Hepatocyte (in vitro differentiated cells): Measurements from ENCODE around the gene CTDSP2. TPM values are rescaled to one million over a fixed set of nuclear protein-coding genes. Genes with fewer than 3 reads are reported as not detected.
A peak's percentile ranks its signal among the peaks of the same experiment; 100 is the strongest.
"Not testable (repeated sequence)": the region's sequence is repeated elsewhere in the genome, so short reads cannot be mapped to it uniquely, and the experiment has no call there.

Experiments
- DNase-seq: peaks from one replicate; pipeline ENCODE4 v3.0.0-alpha.2; 2016; ENCODE audit warnings: low spot score
- H2AFZ ChIP-seq: fragments of 200-600 bp; sonication (generic); 2 replicates; pipeline ENCODE4 v1.6.0; 2016; ENCODE audit warnings: antibody characterized with exemption, mild to moderate bottlenecking
- H3K27ac ChIP-seq: fragments of 200-600 bp; sonication (generic); 2 replicates; pipeline ENCODE4 v1.5.1; 2016; ENCODE audit warnings: mild to moderate bottlenecking
- H3K27me3 ChIP-seq: fragments of 200-600 bp; sonication (generic); 2 replicates; pipeline ENCODE4 v1.6.1; 2016
- H3K36me3 ChIP-seq: fragments of 200-600 bp; sonication (generic); replicated peaks from 2 replicates; pipeline ENCODE4 v1.5.1; 2016; ENCODE audit warnings: low read depth; ENCODE audit not compliant: insufficient read depth
- H3K4me1 ChIP-seq: fragments of 200-600 bp; sonication (generic); 2 replicates; pipeline ENCODE4 v1.5.1; 2016; ENCODE audit warnings: mild to moderate bottlenecking, moderate library complexity; ENCODE audit not compliant: insufficient read depth
- H3K4me2 ChIP-seq: fragments of 200-600 bp; sonication (generic); 2 replicates; pipeline ENCODE4 v1.6.0; 2016
- H3K4me3 ChIP-seq: fragments of 200-600 bp; sonication (generic); 2 replicates; pipeline ENCODE4 v1.5.1; 2016; ENCODE audit warnings: mild to moderate bottlenecking
- H3K79me2 ChIP-seq: fragments of 200-600 bp; sonication (generic); 2 replicates; pipeline ENCODE4 v1.6.0; 2017; ENCODE audit warnings: mild to moderate bottlenecking
- H3K9me2 ChIP-seq: fragments of 200-600 bp; sonication (generic); replicated peaks from 2 replicates; pipeline ENCODE4 v1.6.0; 2017; ENCODE audit warnings: mild to moderate bottlenecking; ENCODE audit not compliant: insufficient read depth
- H3K9me3 ChIP-seq: fragments of 200-600 bp; sonication (generic); 2 replicates; pipeline ENCODE4 v1.5.1; 2016; ENCODE audit warnings: low read depth, mild to moderate bottlenecking
- H4K20me1 ChIP-seq: fragments of 200-600 bp; sonication (generic); 2 replicates; pipeline ENCODE4 v1.6.0; 2016; ENCODE audit warnings: mild to moderate bottlenecking; ENCODE audit not compliant: insufficient read depth, poor library complexity, severe bottlenecking
- EZH2 ChIP-seq: fragments of 200-600 bp; sonication (generic); IDR thresholded peaks from 2 replicates; pipeline ENCODE4 v1.6.1; 2016; ENCODE audit warnings: antibody characterized with exemption, mild to moderate bottlenecking, borderline replicate concordance
- EZH2phosphoT487 ChIP-seq: fragments of 200-600 bp; sonication (generic); IDR thresholded peaks from one replicate; pipeline ENCODE4 v1.6.1; 2018; ENCODE audit warnings: antibody characterized with exemption, mild to moderate bottlenecking, low read depth, moderate library complexity; ENCODE audit not compliant: unreplicated experiment, severe bottlenecking
- WGBS: methylation state at CpG from one replicate; pipeline ENCODE4 v1.1.6; 2016; ENCODE audit warnings: low lambda C conversion rate; ENCODE audit errors: missing lambda C conversion rate; 5-methylcytosine and 5-hydroxymethylcytosine counted together
- polyA plus RNA-seq: library from polyadenylated mRNA; unstranded; fragments of >200 nt; fragmentation: Nextera tagmentation; extraction: Ambion mirVana; gene quantifications from 2 replicates; pipeline ENCODE4 v1.2.1, GENCODE V29; 2016
- total RNA-seq: library from RNA; depleted of rRNA; stranded (reverse); fragments of >200 nt; gene quantifications from 2 replicates; pipeline ENCODE4 v1.2.3, GENCODE V29; 2014
- TF ChIP-seq, protein P1 (sequence below): fragments of 200-600 bp; sonication (generic); IDR thresholded peaks from 2 replicates; pipeline ENCODE4 v1.5.1; 2016; ENCODE audit warnings: antibody characterized with exemption, mild to moderate bottlenecking; ENCODE audit not compliant: poor library complexity

CTDSP2 gene
- total and polyA plus RNA-seq, 2 experiments from 2014 or later: 75.9 to 96.8 TPM

DNA sequence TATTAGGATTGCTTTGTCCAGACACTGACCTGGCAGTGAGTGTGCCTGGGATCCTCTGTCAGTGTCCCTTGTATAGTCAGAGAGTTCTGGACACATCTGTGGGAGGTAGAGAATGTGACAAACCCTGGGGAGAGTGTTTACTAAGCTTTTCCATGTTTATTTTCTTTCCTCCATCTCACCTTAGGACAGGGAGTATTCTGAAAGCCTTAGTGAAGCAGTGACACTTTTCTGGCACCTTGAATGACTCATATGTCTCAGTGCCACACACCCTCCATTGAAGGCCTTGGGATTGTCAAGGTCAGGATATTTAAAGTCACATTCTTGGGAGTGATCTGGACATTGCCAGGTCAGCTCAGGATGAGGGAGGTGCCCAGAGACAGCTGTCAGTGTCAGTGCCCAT, 34.9 kb upstream of the CTDSP2 start:
- TF ChIP-seq, protein P1, sequence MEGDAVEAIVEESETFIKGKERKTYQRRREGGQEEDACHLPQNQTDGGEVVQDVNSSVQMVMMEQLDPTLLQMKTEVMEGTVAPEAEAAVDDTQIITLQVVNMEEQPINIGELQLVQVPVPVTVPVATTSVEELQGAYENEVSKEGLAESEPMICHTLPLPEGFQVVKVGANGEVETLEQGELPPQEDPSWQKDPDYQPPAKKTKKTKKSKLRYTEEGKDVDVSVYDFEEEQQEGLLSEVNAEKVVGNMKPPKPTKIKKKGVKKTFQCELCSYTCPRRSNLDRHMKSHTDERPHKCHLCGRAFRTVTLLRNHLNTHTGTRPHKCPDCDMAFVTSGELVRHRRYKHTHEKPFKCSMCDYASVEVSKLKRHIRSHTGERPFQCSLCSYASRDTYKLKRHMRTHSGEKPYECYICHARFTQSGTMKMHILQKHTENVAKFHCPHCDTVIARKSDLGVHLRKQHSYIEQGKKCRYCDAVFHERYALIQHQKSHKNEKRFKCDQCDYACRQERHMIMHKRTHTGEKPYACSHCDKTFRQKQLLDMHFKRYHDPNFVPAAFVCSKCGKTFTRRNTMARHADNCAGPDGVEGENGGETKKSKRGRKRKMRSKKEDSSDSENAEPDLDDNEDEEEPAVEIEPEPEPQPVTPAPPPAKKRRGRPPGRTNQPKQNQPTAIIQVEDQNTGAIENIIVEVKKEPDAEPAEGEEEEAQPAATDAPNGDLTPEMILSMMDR: no peak
- TF ChIP-seq EZH2: no peak
- no peak for TF ChIP-seq EZH2phosphoT487
- Histone ChIP-seq H3K36me3 (no peaks in the 10 kb centered on the region), H3K27ac (peak overlapping the region; percentile 33), H3K4me3 (no peak overlapping the region), H3K4me1 (no peaks in the 10 kb centered on the region), H3K79me2 (no peaks in the 10 kb centered on the region), H3K9me2 (no peaks in the 10 kb centered on the region), H3K9me3 (no peaks in the 10 kb centered on the region), H4K20me1 (no peaks in the 10 kb centered on the region), H2AFZ (no peak overlapping the region), H3K27me3 (no peaks in the 10 kb centered on the region), H3K4me2 (no peak overlapping the region)
- DNase-seq: no peak

DNA sequence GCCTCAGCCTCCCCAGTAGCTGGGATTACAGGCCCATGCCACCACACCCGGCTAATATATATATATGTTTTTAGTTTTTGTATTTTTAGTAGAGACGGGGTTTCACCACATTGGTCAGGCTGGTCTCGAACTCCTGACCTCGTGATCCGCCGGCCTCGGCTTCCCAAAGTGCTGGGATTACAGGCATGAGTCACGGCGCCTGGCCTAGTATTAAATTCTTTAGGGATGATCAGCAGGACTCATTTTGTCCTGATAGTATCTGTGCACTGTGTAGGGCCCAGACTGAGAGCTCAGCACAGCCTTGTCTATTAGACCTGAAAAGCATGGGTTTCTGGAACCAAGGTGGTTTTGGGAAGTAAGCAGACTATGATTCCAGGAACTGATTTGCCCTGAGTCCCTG, 34.5 kb upstream of the CTDSP2 start:
- H2AFZ ChIP-seq: not testable (repeated sequence)

DNA sequence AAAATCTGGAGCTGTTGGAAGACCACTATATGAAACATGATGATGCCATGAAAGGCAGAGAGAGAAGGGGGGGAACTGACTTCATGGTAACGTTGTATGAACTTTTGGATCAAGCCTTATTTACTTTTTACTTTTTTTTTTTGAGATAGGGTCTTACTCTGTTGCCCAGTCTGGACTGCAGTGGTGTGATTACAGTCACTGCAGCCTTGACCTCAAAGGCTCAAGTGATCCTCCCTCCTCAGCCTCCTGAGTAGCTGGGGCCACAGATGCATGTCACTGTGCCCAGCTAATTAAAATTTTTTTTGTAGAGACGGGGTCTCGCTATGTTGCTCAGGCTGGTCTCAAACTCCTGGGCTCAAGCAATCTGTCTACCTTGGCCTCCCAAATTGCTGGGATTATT, 31.3 kb upstream of the CTDSP2 start:
- Histone ChIP-seq H3K4me1 (no peaks in the 10 kb centered on the region), H3K27me3 (no peaks in the 10 kb centered on the region), H3K9me3 (no peaks in the 10 kb centered on the region), H3K36me3 (no peaks in the 10 kb centered on the region), H3K27ac (no peak overlapping the region), H2AFZ (no peak overlapping the region), H4K20me1 (no peaks in the 10 kb centered on the region), H3K79me2 (no peaks in the 10 kb centered on the region), H3K4me3 (no peak overlapping the region), H3K4me2 (no peak overlapping the region), H3K9me2 (no peaks in the 10 kb centered on the region)
- 87% methylated on average over 3 of the region's 3 CpGs for WGBS
- DNase-seq: no peak
- TF ChIP-seq, protein P1: no peak
- TF ChIP-seq EZH2 (no peak), EZH2phosphoT487 (no peak)

More for the DNA sequence above, 34.5 kb upstream of the CTDSP2 start:
- 88% methylated on average over 9 of the region's 9 CpGs for WGBS
- H3K36me3 ChIP-seq, H3K4me3 ChIP-seq, H4K20me1 ChIP-seq, H3K9me2 ChIP-seq, H3K27me3 ChIP-seq, H3K4me1 ChIP-seq, DNase-seq, H3K4me2 ChIP-seq, H3K79me2 ChIP-seq, H3K9me3 ChIP-seq: not testable (repeated sequence)
- H3K27ac ChIP-seq: peak overlapping the region; percentile 33

DNA sequence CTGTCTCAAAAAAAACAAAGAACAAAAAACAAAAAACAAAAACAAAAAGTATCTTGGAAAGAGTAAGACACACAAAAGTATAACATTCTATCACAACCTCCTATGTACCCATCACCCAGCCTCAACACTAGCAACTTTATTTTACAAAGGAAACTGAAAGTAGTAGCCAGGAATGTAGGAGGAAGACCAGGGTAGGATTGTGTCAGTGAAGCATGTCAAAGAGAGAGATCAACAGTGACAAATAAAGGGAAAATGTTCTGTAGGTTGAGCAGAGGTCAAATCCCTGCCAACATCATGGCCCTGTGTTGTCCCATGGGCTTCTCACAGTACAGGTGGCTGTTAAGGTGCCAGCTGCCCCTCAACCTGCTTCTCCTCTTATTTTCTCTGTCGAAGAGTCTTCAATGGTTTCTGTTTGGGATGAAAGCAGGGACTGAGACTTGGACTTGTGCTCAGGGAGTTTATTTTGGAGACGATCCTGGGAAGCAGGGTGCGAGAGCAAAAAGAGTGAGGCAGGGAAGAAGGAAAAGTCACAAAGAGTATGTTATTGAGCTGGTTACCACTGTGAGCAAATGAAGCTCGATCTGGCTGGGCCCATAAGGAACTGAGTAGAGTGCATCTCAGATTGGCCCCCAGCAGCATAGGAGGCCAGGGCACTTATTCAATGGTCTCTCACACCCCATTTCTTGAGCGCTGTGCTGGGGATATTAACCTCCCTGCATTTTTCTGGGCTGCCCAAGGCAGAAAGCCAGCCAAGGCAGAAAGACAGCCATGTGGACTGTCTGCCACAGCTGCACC, 29.4 kb upstream of the CTDSP2 start:
- Histone ChIP-seq H3K79me2 (no peaks in the 10 kb centered on the region), H2AFZ (no peak overlapping the region), H3K27ac (no peak overlapping the region), H3K4me2 (no peak overlapping the region), H3K4me3 (no peak overlapping the region), H3K36me3 (no peaks in the 10 kb centered on the region), H3K27me3 (no peaks in the 10 kb centered on the region), H4K20me1 (no peaks in the 10 kb centered on the region), H3K4me1 (no peaks in the 10 kb centered on the region), H3K9me2 (no peaks in the 10 kb centered on the region), H3K9me3 (no peaks in the 10 kb centered on the region)
- WGBS: 89% methylated on average over 5 of the region's 5 CpGs
- DNase-seq: no peak
- TF ChIP-seq EZH2phosphoT487 (no peak), EZH2 (no peak)
- TF ChIP-seq, protein P1: no peak
